Measurements from ENCODE around the gene ADAMTS14. TPM values are rescaled to one million over a fixed set of nuclear protein-coding genes. Genes with fewer than 3 reads are reported as not detected.

Gene ADAMTS14
- total RNA-seq, 4 donors from 2014 or later: 4.2 to 12.1 (median 7.4) TPM

DNA sequence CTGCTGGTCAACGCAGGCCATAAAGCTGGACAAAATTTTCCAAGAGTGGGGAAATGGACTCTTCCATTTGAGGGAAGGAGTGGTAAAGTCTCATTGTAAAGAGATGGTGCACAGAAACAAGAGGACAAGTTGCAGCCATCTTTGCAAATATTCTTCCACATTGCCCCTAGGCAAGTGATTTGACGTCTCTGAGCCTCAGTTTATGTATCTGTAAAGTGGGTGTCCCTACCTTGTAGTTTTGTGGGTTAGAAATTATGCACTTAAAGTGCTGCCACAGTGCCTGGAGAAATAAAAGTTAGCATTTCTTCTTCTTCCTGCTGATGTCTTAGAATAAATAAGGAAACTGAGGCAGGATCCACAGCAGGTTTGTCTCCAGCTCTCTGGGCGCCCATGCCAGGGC is 12.1 kb downstream of the ADAMTS14 start:
- Histone ChIP-seq H3K4me3 (no peak overlapping the region), H3K9me3 (no peaks in the 10 kb centered on the region), H3K4me1 (peaks cover 0 to 33% (median 12%) of the 10 kb centered on the region in 4 donors), H3K36me3 (no peaks in the 10 kb centered on the region), H3K27me3 (no peaks in the 10 kb centered on the region), H3K27ac (peak overlapping the region in 2 of 4 donors; percentile 43 to 63)
- DNase-seq (ENCODE audit: low spot score in 2 of 2): no peak
- 95 to 97% methylated on average over 3 of the region's 3 CpGs for WGBS, 2 donors
- TF ChIP-seq POLR2A (IDR thresholded peaks at IDR 0.05) (no peak), EP300 (IDR thresholded peaks at IDR 0.05) (no peak)
- TF ChIP-seq, protein P1, sequence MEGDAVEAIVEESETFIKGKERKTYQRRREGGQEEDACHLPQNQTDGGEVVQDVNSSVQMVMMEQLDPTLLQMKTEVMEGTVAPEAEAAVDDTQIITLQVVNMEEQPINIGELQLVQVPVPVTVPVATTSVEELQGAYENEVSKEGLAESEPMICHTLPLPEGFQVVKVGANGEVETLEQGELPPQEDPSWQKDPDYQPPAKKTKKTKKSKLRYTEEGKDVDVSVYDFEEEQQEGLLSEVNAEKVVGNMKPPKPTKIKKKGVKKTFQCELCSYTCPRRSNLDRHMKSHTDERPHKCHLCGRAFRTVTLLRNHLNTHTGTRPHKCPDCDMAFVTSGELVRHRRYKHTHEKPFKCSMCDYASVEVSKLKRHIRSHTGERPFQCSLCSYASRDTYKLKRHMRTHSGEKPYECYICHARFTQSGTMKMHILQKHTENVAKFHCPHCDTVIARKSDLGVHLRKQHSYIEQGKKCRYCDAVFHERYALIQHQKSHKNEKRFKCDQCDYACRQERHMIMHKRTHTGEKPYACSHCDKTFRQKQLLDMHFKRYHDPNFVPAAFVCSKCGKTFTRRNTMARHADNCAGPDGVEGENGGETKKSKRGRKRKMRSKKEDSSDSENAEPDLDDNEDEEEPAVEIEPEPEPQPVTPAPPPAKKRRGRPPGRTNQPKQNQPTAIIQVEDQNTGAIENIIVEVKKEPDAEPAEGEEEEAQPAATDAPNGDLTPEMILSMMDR (IDR thresholded peaks at IDR 0.05): no peak

DNA sequence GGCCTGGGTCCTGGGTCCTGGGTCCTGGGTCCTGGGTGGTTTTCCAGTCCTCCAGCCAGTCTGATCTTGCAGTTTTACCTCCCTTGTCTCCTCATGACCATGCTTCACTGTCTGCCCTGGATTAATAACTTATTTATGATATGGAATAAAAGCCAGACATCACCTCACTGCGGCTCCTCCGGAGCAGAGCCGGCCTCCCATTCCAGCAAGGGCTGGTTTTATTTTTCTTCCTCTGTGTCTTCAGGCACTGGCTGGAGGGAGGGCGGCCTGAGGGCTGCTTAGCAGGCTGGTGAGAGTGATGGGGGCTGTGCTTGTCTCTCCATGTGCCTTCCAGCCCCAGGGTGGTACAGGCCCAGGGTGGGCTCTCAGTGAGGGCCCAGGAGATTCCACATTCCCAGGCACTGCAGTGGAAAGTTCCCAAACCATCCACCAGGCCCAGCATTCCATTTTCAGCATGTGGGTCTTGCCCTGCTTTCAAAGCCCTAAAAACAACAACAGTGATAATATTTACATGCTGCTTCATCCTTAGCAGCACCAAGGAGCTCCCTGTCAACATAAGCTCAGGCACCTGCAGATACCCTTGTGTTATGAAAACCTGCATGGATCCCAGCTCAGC is 12.6 kb downstream of the ADAMTS14 start:
- no peaks in the 10 kb centered on the region for H3K36me3 ChIP-seq
- WGBS, 2 donors: 78 to 87% methylated on average over 4 of the region's 4 CpGs
- H3K9me3 ChIP-seq: no peaks in the 10 kb centered on the region
- DNase-seq (ENCODE audit: low spot score in 2 of 2): no peak
- TF ChIP-seq, protein P1 (IDR thresholded peaks at IDR 0.05): peak in 1 of 5 experiments; percentile 11
- no peak for TF ChIP-seq EP300 (IDR thresholded peaks at IDR 0.05)
- peak overlapping the region in 2 of 4 donors; percentile 43 to 63 for H3K27ac ChIP-seq
- H3K4me1 ChIP-seq: peaks cover 0 to 30% (median 12%) of the 10 kb centered on the region in 4 donors
- H3K27me3 ChIP-seq: no peaks in the 10 kb centered on the region
- H3K4me3 ChIP-seq: no peak overlapping the region

DNA sequence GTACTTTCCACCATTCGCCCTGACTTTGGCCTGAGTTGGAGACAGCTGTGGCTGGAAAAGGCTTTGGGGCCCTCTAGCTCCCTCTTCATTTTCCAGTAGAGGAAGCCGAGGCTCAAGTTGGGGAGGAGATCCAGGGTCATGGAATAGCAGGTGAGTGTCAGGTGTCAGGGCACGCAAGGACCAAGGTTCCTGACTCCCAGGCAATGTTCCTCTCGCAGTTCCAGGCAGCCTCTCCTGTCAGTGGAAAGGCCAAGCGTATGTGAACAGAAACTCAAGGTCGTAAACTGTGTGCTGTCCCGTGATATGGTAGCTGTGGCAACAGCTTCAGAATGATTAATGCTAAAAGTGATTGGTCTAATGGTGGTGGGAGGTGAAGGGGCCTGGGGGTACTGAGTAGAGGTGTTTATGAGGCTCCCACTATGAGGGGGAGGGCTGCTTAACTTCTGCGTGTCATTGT is 13.2 kb downstream of the ADAMTS14 start:
- no peaks in the 10 kb centered on the region for H3K9me3 ChIP-seq
- no peak overlapping the region for H3K4me3 ChIP-seq
- 81 to 87% methylated on average over 8 of the region's 8 CpGs for WGBS, 2 donors
- no peaks in the 10 kb centered on the region for H3K36me3 ChIP-seq
- H3K27me3 ChIP-seq: no peaks in the 10 kb centered on the region
- peaks cover 0 to 30% (median 12%) of the 10 kb centered on the region in 4 donors for H3K4me1 ChIP-seq
- H3K27ac ChIP-seq: peak overlapping the region in 3 of 4 donors; percentile 15 to 63 (median 43)
- TF ChIP-seq, protein P1 (IDR thresholded peaks at IDR 0.05): no peak
- no peak for TF ChIP-seq POLR2A (IDR thresholded peaks at IDR 0.05)
- no peak for TF ChIP-seq EP300 (IDR thresholded peaks at IDR 0.05)
- DNase-seq (ENCODE audit: low spot score in 2 of 2): no peak

DNA sequence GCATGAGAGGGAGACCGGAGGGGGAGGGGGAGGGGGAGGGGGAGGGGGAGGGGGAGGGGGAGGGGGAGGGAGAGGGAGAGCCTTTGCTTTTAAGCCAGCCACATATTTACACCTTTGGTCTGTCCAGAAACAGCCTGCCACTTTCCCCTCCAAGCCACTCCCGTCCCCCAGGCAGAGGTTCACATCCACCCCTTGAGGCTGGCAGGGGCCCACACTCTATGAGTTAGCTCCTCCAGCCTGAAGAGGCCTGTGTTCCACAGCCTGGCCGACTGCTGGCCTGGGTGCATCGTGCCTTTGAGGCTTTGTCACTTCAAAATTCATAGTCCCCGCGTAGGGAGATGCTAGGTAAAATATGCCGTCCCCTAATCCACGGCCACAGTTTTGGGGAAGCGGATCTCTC is 16.5 kb downstream of the ADAMTS14 start:
- WGBS, 2 donors: 83 to 93% methylated on average over 8 of the region's 9 CpGs
- Histone ChIP-seq H3K27me3 (no peaks in the 10 kb centered on the region), H3K36me3 (no peaks in the 10 kb centered on the region), H3K4me1 (peaks cover 0 to 20% (median 5%) of the 10 kb centered on the region in 4 donors), H3K9me3 (no peaks in the 10 kb centered on the region), H3K4me3 (no peak overlapping the region), H3K27ac (no peak overlapping the region)
- no peak for TF ChIP-seq EP300 (IDR thresholded peaks at IDR 0.05)
- TF ChIP-seq, protein P1 (IDR thresholded peaks at IDR 0.05): no peak
- TF ChIP-seq POLR2A (IDR thresholded peaks at IDR 0.05): no peak
- no peak for DNase-seq (ENCODE audit: low spot score in 2 of 2)

DNA sequence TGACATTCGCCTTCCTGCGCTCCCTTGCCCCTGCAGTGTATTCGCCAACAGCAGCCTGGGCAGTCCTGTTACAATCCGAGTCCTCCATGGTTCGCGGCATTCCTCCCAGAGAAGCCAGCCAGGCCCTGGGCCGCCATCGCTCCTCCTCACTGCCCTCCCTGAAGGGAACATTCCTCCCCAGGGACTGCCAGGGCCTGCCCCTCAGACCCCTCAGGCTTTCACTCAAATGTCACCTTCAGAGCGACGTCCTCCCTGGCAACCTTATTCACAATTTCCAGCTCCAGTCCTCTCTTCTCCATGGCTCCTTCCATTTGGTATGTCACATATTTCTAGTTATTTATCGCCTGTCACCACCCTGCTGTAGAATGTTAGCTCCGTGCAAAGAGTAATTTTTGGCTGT is 17.4 kb downstream of the ADAMTS14 start:
- Histone ChIP-seq H3K9me3 (no peaks in the 10 kb centered on the region), H3K27me3 (no peaks in the 10 kb centered on the region), H3K36me3 (no peaks in the 10 kb centered on the region), H3K4me3 (no peak overlapping the region), H3K27ac (no peak overlapping the region), H3K4me1 (peaks cover 0 to 22% (median 4%) of the 10 kb centered on the region in 4 donors)
- TF ChIP-seq, protein P1 (IDR thresholded peaks at IDR 0.05): no peak
- TF ChIP-seq EP300 (IDR thresholded peaks at IDR 0.05): no peak
- no peak for TF ChIP-seq POLR2A (IDR thresholded peaks at IDR 0.05)
- WGBS, 2 donors: 88 to 89% methylated on average over 12 of the region's 12 CpGs
- no peak for DNase-seq (ENCODE audit: low spot score in 2 of 2)

Data from tibial nerve (tissue), 4 donors.